Esophagus mucosa (tissue), 1 donor: Measurements from ENCODE around the gene CXCR1. TPM values are rescaled to one million over a fixed set of nuclear protein-coding genes. Genes with fewer than 3 reads are reported as not detected.

Experiments
- total RNA-seq: library from RNA; stranded (reverse); gene quantifications from one replicate; pipeline ENCODE4 v1.2.4, GENCODE V29; 2023
- donor health status: DM: yes; HTN: yes; CAD: no.

Gene CXCR1
- total RNA-seq, 1 donor from 2014 or later: 0.72 TPM

Other genes with a start within 250 kb of the CXCR1 start
- gene TNS1, start 164.0 kb downstream of the CXCR1 start, total RNA-seq: 27.7 TPM
- 0.12 TPM for gene RUFY4, start 97.7 kb downstream of the CXCR1 start, total RNA-seq
- 18.7 TPM for gene CXCR2, start 40.9 kb downstream of the CXCR1 start, total RNA-seq
- gene ARPC2, start 50.2 kb upstream of the CXCR1 start, total RNA-seq: 383 TPM
- gene GPBAR1, start 94.1 kb upstream of the CXCR1 start, total RNA-seq: not detected
- 67.0 TPM for gene AAMP, start 103.2 kb upstream of the CXCR1 start, total RNA-seq
- 30.9 TPM for gene PNKD, start 103.6 kb upstream of the CXCR1 start, total RNA-seq
- gene TMBIM1, start 125.5 kb upstream of the CXCR1 start, total RNA-seq: 247 TPM
- not detected for gene CATIP, start 189.9 kb upstream of the CXCR1 start, total RNA-seq
- 3.5 TPM for gene SLC11A1, start 215.3 kb upstream of the CXCR1 start, total RNA-seq
- 64.2 TPM for gene CTDSP1, start 232.9 kb upstream of the CXCR1 start, total RNA-seq